ENCODE data around the gene SMAD2. TPM values are rescaled to one million over a fixed set of nuclear protein-coding genes. Genes with fewer than 3 reads are reported as not detected.

The SMAD2 gene
- total RNA-seq, 1 donor from 2014 or later, result 28.5 TPM

GRCh38 chr18:47946889-47947288, 16.4 kb upstream of the SMAD2 start:
- no peak overlapping the region for H3K27ac ChIP-seq
- no peaks in the 10 kb centered on the region for H3K27me3 ChIP-seq
- no peak for DNase-seq (ENCODE audit: extremely low spot score in 2 of 2)
- H3K36me3 ChIP-seq, result no peaks in the 10 kb centered on the region
- H3K4me1 ChIP-seq, result no peaks in the 10 kb centered on the region
- H3K9me3 ChIP-seq, result no peaks in the 10 kb centered on the region
- intact Hi-C loops (cut with DNase I), result no loop called here
- TF ChIP-seq POLR2A (IDR thresholded peaks at IDR 0.05) (no peak), POLR2AphosphoS5 (IDR thresholded peaks at IDR 0.05; ENCODE audit: insufficient read depth in 1 of 2, low read depth in 1 of 2) (no peak)
- TF ChIP-seq, protein P1, sequence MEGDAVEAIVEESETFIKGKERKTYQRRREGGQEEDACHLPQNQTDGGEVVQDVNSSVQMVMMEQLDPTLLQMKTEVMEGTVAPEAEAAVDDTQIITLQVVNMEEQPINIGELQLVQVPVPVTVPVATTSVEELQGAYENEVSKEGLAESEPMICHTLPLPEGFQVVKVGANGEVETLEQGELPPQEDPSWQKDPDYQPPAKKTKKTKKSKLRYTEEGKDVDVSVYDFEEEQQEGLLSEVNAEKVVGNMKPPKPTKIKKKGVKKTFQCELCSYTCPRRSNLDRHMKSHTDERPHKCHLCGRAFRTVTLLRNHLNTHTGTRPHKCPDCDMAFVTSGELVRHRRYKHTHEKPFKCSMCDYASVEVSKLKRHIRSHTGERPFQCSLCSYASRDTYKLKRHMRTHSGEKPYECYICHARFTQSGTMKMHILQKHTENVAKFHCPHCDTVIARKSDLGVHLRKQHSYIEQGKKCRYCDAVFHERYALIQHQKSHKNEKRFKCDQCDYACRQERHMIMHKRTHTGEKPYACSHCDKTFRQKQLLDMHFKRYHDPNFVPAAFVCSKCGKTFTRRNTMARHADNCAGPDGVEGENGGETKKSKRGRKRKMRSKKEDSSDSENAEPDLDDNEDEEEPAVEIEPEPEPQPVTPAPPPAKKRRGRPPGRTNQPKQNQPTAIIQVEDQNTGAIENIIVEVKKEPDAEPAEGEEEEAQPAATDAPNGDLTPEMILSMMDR (IDR thresholded peaks at IDR 0.05), result no peak
- no peak overlapping the region for H3K4me3 ChIP-seq

GRCh38 chr18:47944972-47945852, 14.8 kb upstream of the SMAD2 start:
- Histone ChIP-seq H3K27ac (no peak overlapping the region), H3K9me3 (no peaks in the 10 kb centered on the region), H3K4me1 (no peaks in the 10 kb centered on the region), H3K27me3 (no peaks in the 10 kb centered on the region), H3K36me3 (no peaks in the 10 kb centered on the region), H3K4me3 (no peak overlapping the region)
- no peak for DNase-seq (ENCODE audit: extremely low spot score in 2 of 2)
- intact Hi-C loops (cut with DNase I), result no loop called here
- TF ChIP-seq, protein P1 (IDR thresholded peaks at IDR 0.05), result no peak
- TF ChIP-seq POLR2AphosphoS5 (IDR thresholded peaks at IDR 0.05; ENCODE audit: insufficient read depth in 1 of 2, low read depth in 1 of 2) (no peak), POLR2A (IDR thresholded peaks at IDR 0.05) (no peak)

DNA sequence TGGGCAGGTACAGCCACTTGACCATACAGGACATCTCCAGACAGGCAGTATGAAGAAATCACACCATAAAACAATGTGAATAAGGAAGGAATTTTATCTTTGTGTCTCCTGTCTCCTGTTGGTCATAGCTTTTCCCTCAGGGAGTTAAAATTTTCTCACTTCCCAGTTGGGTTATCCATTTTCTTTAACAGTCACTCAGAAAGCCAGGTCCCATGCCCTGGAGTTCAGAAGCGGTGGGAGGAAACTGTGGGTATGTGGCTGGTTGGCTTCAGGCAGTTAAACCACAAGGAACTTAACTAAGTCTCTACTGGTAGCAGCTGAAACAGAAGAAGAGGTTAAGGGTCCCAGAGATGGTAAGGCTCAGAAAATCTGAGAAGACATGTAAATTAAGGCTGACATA, 6.5 kb upstream of the SMAD2 start:
- no peaks in the 10 kb centered on the region for H3K27me3 ChIP-seq
- no peaks in the 10 kb centered on the region for H3K4me1 ChIP-seq
- no peaks in the 10 kb centered on the region for H3K36me3 ChIP-seq
- no peak overlapping the region for H3K27ac ChIP-seq
- DNase-seq (ENCODE audit: extremely low spot score in 2 of 2), result no peak
- H3K4me3 ChIP-seq, result no peak overlapping the region
- intact Hi-C loops (cut with DNase I), result no loop called here
- no peaks in the 10 kb centered on the region for H3K9me3 ChIP-seq
- TF ChIP-seq POLR2AphosphoS5 (IDR thresholded peaks at IDR 0.05; ENCODE audit: insufficient read depth in 1 of 2, low read depth in 1 of 2), result no peak
- TF ChIP-seq, protein P1 (IDR thresholded peaks at IDR 0.05), result no peak
- TF ChIP-seq POLR2A (IDR thresholded peaks at IDR 0.05), result no peak

- Histone ChIP-seq H3K4me3 (no peak overlapping the region), H3K9me3 (no peaks in the 10 kb centered on the region), H3K27me3 (no peaks in the 10 kb centered on the region), H3K27ac (no peak overlapping the region), H3K4me1 (no peaks in the 10 kb centered on the region), H3K36me3 (no peaks in the 10 kb centered on the region)
- intact Hi-C loops (cut with DNase I), result no loop called here
- TF ChIP-seq POLR2A (IDR thresholded peaks at IDR 0.05) (no peak), POLR2AphosphoS5 (IDR thresholded peaks at IDR 0.05; ENCODE audit: insufficient read depth in 1 of 2, low read depth in 1 of 2) (no peak)
- TF ChIP-seq, protein P1 (IDR thresholded peaks at IDR 0.05), result no peak
- no peak for DNase-seq (ENCODE audit: extremely low spot score in 2 of 2)
These were observed 5.0 kb upstream of the SMAD2 start for GRCh38 chr18:47935321-47936055.
